Spleen (tissue), 7 donors: ENCODE data around the gene ATG16L2.
A peak's percentile ranks its signal among the peaks of the same experiment; 100 is the strongest.

Source experiments
- CTCF ChIP-seq, 11 experiments: fragments of 200-600 bp in 7 of 11; fragments of 450-650 bp in 4 of 11; sonication (generic) in 4 of 11; IDR thresholded peaks in 8 of 11; conservative IDR thresholded peaks in 3 of 11; 1 replicate in 7 of 11; 2 replicates in 4 of 11; pipeline versions ENCODE4 v1.4.0 to v1.8.0; 2016 to 2021; ENCODE audit warnings: antibody characterized with exemption in 11 of 11, inconsistent platforms in 4 of 11, mild to moderate bottlenecking in 1 of 11
- POLR2A ChIP-seq, 3 donors: fragments of 450-650 bp; IDR thresholded peaks; one replicate each; pipeline ENCODE4 v1.5.1; 2017; ENCODE audit warnings: antibody characterized with exemption in 3 of 3, mild to moderate bottlenecking in 1 of 3
- donor health status: DM: no; HTN: no; CAD: no; lungs with moderate emphysema.
- donor health status: DM: no; HTN: no; CAD: no.
- donor health status: DM: no; HTN: no; CAD: no.

GRCh38 chr11:72814286-72815109 lies at the start of gene ATG16L2:
- TF ChIP-seq CTCF (IDR thresholded peaks at IDR 0.05 in 8 of 11, conservative IDR thresholded peaks at IDR 0.05 in 3 of 11) = peak; percentile 11 to 80 (median 54)
- peak in 2 of 3 donors; percentile 40 to 83 for TF ChIP-seq POLR2A (IDR thresholded peaks at IDR 0.05)
